SKM-1 treated with dmso at 0.1 percent for 144 hours (cell line): Measurements from ENCODE around the gene OSTC.
"Not testable (repeated sequence)": the region's sequence is repeated elsewhere in the genome, so short reads cannot be mapped to it uniquely, and the experiment has no call there.

Source experiments
- DNase-seq: peaks from one replicate; lab custom pipeline; 2025; ENCODE audit not compliant: unreplicated experiment; lab: John Stamatoyannopoulos, UW

OSTC gene

DNA sequence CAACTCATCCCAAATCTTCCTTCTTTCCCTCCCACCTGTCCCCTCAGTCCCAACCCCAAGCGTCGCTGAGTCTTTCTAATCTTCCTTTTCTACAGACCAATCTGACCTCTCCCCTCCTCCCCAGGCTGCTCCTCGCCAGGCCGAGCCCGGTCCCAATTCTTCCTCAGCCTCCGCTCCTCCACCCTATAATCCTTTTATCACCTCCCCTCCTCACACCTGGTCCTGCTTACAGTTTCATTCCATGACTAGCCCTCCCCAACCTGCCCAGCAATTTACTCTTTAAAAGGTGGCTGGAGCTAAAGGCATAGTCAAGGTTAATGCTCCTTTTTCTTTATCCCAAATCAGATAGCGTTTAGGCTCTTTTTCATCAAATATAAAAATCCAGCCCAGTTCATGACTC is 60.2 kb downstream of the OSTC start:
- DNase-seq = not testable (repeated sequence)

GRCh38 chr4:108714880-108715279 is 64.5 kb downstream of the OSTC start:
- no peak for DNase-seq

DNA sequence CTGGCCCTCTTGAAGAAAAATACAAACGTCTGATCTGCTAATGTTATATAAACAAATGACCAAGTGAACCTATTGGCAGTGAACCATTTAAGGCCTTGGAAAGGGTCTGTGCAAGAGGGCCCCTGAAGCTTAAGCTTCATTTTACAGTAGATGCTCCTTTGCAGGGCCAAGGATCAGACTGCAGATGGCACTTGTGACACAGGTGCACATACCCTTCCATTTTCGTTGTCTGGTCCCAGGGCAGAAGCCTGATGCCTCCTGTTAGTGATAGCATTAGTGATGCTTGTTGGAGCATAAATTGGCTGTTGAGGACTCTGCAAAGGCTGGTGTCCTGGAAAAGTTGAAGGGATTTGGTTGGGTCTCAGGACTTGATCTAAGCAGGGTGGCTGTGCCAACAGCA is 65.9 kb downstream of the OSTC start:
- DNase-seq = no peak

DNA sequence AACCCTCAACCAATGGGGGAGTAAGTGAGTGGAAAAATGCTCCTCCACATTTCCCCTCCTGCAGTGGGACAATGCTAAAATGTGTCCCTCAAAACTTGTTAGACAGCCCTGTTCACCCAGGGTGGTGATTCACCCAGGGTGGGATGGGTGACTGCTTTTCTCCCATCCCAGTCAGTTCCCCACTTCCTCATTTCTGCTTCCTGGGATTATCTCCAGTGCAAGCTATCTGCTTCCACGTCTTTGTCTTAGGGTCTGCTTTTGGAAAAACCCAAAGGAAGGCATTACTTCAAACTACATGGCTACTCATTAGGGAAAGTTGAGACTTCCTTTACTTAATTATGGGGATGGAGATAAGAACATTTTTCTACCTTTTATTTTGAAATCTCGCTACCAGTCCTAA is 67.0 kb downstream of the OSTC start:
- no peak for DNase-seq
